H1 (cell line): ENCODE measurements around the gene ID1. TPM values are rescaled to one million over a fixed set of nuclear protein-coding genes. Genes with fewer than 3 reads are reported as not detected.

ENCODE experiments used
- BACH1 ChIP-seq: IDR thresholded peaks from 2 replicates; pipeline ENCODE4 v1.6.1; 2012; ENCODE audit warnings: low read length, improper control_type of control experiment
- CBX5 ChIP-seq: fragments of 300-800, 300-1000 bp; sonication (generic); IDR thresholded peaks from 2 replicates; pipeline ENCODE4 v1.7.1; 2016; ENCODE audit warnings: antibody characterized with exemption, low read length, low read depth
- CBX8 ChIP-seq: fragments of 300-800, 300-1000 bp; sonication (generic); IDR thresholded peaks from 2 replicates; pipeline ENCODE4 v1.7.1; 2016; ENCODE audit warnings: low read depth, low read length, borderline replicate concordance
- CTBP2 ChIP-seq: IDR thresholded peaks from 2 replicates; pipeline ENCODE4 v1.7.0; 2011; ENCODE audit warnings: borderline replicate concordance, mild to moderate bottlenecking, moderate library complexity, mixed read lengths, low read length; ENCODE audit not compliant: insufficient read depth, insufficient read length
- CTCF ChIP-seq, 3 experiments: IDR thresholded peaks; 1 replicate in 2 of 3; 2 replicates in 1 of 3; pipeline versions ENCODE4 v1.5.1 to v1.6.1; 2011; ENCODE audit warnings: low read length in 3 of 3, mild to moderate bottlenecking in 3 of 3, inconsistent platforms in 2 of 3, low read depth in 1 of 3, moderate library complexity in 1 of 3; ENCODE audit not compliant: insufficient read depth in 1 of 3; ENCODE audit errors: control extremely low read depth in 1 of 3
- GTF2F1 ChIP-seq: IDR thresholded peaks from 2 replicates; pipeline ENCODE4 v1.6.1; 2012; ENCODE audit warnings: low read depth, low read length, improper control_type of control experiment, borderline replicate concordance
- NANOG ChIP-seq: IDR thresholded peaks from 2 replicates; pipeline ENCODE4 v1.6.1; 2011; ENCODE audit warnings: low read length, low read depth, mild to moderate bottlenecking, inconsistent platforms; ENCODE audit not compliant: insufficient read depth, poor library complexity, severe bottlenecking
- RBBP5 ChIP-seq: IDR thresholded peaks from 2 replicates; pipeline ENCODE4 v1.7.1; 2012; ENCODE audit warnings: low read depth, mild to moderate bottlenecking, inconsistent platforms, low read length, moderate library complexity, borderline replicate concordance
- RXRA ChIP-seq: IDR thresholded peaks from 2 replicates; pipeline ENCODE4 v1.6.1; 2011; ENCODE audit warnings: low read depth, mild to moderate bottlenecking, low read length, moderate library complexity; ENCODE audit not compliant: insufficient read depth
- SIN3A ChIP-seq, 2 experiments: IDR thresholded peaks in 1 of 2; conservative IDR thresholded peaks in 1 of 2; 2 replicates each; pipeline ENCODE4 v1.6.1; 2011 to 2012; ENCODE audit warnings: low read length in 2 of 2, improper control_type of control experiment in 1 of 2, low read depth in 1 of 2, mild to moderate bottlenecking in 1 of 2
- SP1 ChIP-seq: IDR thresholded peaks from 2 replicates; pipeline ENCODE4 v1.6.1; 2011; ENCODE audit warnings: low read depth, low read length
- TAF1 ChIP-seq: IDR thresholded peaks from 2 replicates; pipeline ENCODE4 v1.6.1; 2011; ENCODE audit warnings: mild to moderate bottlenecking, low read depth, low read length
- TBP ChIP-seq: IDR thresholded peaks from 2 replicates; pipeline ENCODE4 v1.6.1; 2011; ENCODE audit warnings: low read depth, low read length, improper control_type of control experiment
- TCF12 ChIP-seq: IDR thresholded peaks from 2 replicates; pipeline ENCODE4 v1.6.1; 2011; ENCODE audit warnings: low read depth, mild to moderate bottlenecking, low read length
- TEAD4 ChIP-seq: IDR thresholded peaks from 2 replicates; pipeline ENCODE4 v1.6.1; 2012; ENCODE audit warnings: low read depth, low read length, inconsistent platforms, mixed read lengths
- ZNF274 ChIP-seq: IDR thresholded peaks from 2 replicates; pipeline ENCODE4 v1.7.0; 2012; ENCODE audit warnings: low read length, borderline replicate concordance; ENCODE audit errors: extremely low read depth
- polyA plus RNA-seq, 7 experiments: library from polyadenylated mRNA; depleted of rRNA in 3 of 7; stranded (reverse) in 5 of 7; unstranded in 2 of 7; fragments of >200 nt in 5 of 7; fragments of 200-250 nt in 2 of 7; gene quantifications; 1 replicate in 5 of 7; 2 replicates in 1 of 7; 4 replicates in 1 of 7; pipeline versions ENCODE4 v1.2.1 to v1.2.3, GENCODE V29; 2011 to 2013; ENCODE audit warnings: missing spikeins in 2 of 7, mixed read lengths in 2 of 7
- total RNA-seq: library from RNA; stranded (reverse); fragmentation: NEBNext Ultra II Directional; extraction: Animal tissue kit (Norgen Biotek cat#: 25700); gene quantifications from 2 replicates; pipeline ENCODE4 v1.2.1, GENCODE V29; 2021
- TF ChIP-seq, protein P1 (sequence below): IDR thresholded peaks from 2 replicates; pipeline ENCODE4 v1.6.1; 2011; ENCODE audit warnings: low read length, improper control_type of control experiment

Gene ID1
- total and polyA plus RNA-seq, 2 of the 8 experiments (the other 6 are each of a cell fraction or from before 2014, with no cell fraction given) = 120 to 357 TPM

DNA sequence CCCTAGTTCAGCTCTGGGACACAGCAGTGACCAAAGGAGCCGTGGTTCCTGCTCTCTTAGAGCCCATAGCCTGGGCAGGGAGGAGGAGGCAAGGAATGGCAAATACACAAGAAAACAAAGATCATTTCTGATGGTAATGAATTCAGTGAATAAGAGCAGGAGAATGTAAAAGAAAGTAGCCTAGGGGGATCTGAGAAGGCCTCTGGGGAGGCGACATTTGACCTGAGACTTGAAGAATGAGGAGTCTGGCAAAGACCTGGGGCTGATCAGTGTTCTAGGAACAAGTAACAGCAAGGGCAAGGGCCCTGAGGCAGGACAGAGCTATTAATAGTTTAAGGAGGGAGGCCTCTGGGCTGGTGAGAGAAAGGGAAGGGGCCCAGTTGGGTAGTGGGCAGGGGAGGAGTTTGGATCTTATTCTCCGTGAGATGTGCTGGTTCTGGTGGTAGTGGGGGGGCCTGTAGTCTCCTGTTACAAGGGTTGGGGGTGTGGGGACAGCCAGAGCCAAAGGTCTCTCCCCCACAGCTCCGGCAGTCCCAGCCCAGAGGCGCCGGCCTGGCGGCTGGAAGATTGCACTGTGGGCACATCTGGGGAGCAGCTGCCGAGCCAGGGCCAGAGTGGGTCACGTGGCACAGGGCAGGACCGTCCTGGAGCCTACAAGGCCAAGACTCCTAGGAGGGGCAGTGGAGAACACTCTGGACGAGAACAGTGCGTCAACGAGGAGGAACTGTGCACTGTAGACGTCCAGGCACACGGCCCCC is 9.3 kb upstream of the ID1 start (continued):
- TF ChIP-seq CTCF (IDR thresholded peaks at IDR 0.05; ENCODE audit: control extremely low read depth in 1 of 3, insufficient read depth in 1 of 3, low read depth in 1 of 3, low read length in 3 of 3) (no peak; a peak in 1 of 4 replicates), NANOG (peak; percentile 48), TBP (peak; percentile 46; the same call in 1 of the 2 replicates), BACH1 (0 out of 2 replicates have a peak, but pooled peaks have one; percentile 30), TEAD4 (peak; percentile 73; the same call in 1 of the 2 replicates), CTBP2 (no peak), CBX5 (no peak), CBX8 (no peak), TCF12 (peak; percentile 54; the same call in 1 of the 2 replicates), GTF2F1 (no peak), SIN3A (conservative IDR thresholded peaks at IDR 0.05 in 1 of 2, IDR thresholded peaks at IDR 0.05 in 1 of 2; ENCODE audit: low read depth in 1 of 2, low read length in 2 of 2) (no peak; a peak in 1 of 4 replicates), RBBP5 (peak; percentile 22; the same call in 1 of the 2 replicates), RXRA (0 out of 2 replicates have a peak, but pooled peaks have one; percentile 2), TAF1 (peak; percentile 61), SP1 (peak; percentile 58), ZNF274 (no peak)
- TF ChIP-seq, protein P1, sequence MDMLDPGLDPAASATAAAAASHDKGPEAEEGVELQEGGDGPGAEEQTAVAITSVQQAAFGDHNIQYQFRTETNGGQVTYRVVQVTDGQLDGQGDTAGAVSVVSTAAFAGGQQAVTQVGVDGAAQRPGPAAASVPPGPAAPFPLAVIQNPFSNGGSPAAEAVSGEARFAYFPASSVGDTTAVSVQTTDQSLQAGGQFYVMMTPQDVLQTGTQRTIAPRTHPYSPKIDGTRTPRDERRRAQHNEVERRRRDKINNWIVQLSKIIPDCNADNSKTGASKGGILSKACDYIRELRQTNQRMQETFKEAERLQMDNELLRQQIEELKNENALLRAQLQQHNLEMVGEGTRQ = peak; percentile 82
